Left lung (tissue), 10 donors: ENCODE measurements around the gene PLA2G4A. TPM values are rescaled to one million over a fixed set of nuclear protein-coding genes. Genes with fewer than 3 reads are reported as not detected.

Source experiments
- ATAC-seq: fragments of 200-7000 bp; cut with Tn5 transposase; one replicate; pipeline ENCODE4 v1.9.1; 2020; ENCODE audit warnings: moderate library complexity
- DNase-seq, 4 donors: peaks; one replicate each; pipeline ENCODE4 v3.0.0-alpha.2; 2013 to 2020
- H3K27ac ChIP-seq, 2 donors: fragments of 200-600 bp; sonication (generic) in 1 of 2; one replicate each; pipeline versions ENCODE4 v1.5.0 to v1.8.0; 2020 to 2021
- H3K27me3 ChIP-seq, 2 donors: fragments of 200-600 bp; sonication (generic) in 1 of 2; one replicate each; pipeline versions ENCODE4 v1.5.0 to v1.8.0; 2020 to 2021
- H3K36me3 ChIP-seq, 2 donors: fragments of 200-600 bp; sonication (generic) in 1 of 2; one replicate each; pipeline versions ENCODE4 v1.5.0 to v1.8.0; 2020 to 2021
- H3K4me1 ChIP-seq, 2 donors: fragments of 200-600 bp; one replicate each; pipeline ENCODE4 v1.8.0; 2021
- H3K4me3 ChIP-seq, 2 donors: fragments of 200-600 bp; sonication (generic) in 1 of 2; one replicate each; pipeline versions ENCODE4 v1.5.0 to v1.8.0; 2020 to 2021; ENCODE audit warnings: mild to moderate bottlenecking in 1 of 2
- H3K9me3 ChIP-seq, 2 donors: fragments of 200-600 bp; sonication (generic) in 1 of 2; one replicate each; pipeline versions ENCODE4 v1.5.0 to v1.8.0; 2020 to 2021
- intact Hi-C, 2 donors: fragments of 100-400 bp; cut with DNase I; formaldehyde crosslinking; loops; one replicate each; pipeline versions ENCODE4 v1.11.2 to v1.14.2; 2022
- polyA plus RNA-seq, 6 donors: library from polyadenylated mRNA; unstranded; fragments of 120-200 nt; gene quantifications; one replicate each; pipeline ENCODE4 v1.2.1, GENCODE V29; 2013; ENCODE audit not compliant: insufficient read length in 6 of 6
- total RNA-seq, 2 donors: library from RNA; stranded (reverse); fragmentation: NEBNext Ultra II Directional; extraction: Animal tissue kit (Norgen Biotek cat#: 25700); gene quantifications; one replicate each; pipeline ENCODE4 v1.2.1, GENCODE V29; 2021
- TF ChIP-seq, protein P1 (sequence below), 2 donors: fragments of 200-600 bp; sonication (generic) in 1 of 2; IDR thresholded peaks; one replicate each; pipeline versions ENCODE4 v1.5.0 to v1.8.0; 2021; ENCODE audit warnings: antibody characterized with exemption in 2 of 2
- donor health status: DM: no; HTN: yes; CAD: no.
- donor health status: DM: no; HTN: no; CAD: no.

PLA2G4A gene
- total and polyA plus RNA-seq, 8 donors = 8.2 to 13.9 (median 10.4) TPM

DNA sequence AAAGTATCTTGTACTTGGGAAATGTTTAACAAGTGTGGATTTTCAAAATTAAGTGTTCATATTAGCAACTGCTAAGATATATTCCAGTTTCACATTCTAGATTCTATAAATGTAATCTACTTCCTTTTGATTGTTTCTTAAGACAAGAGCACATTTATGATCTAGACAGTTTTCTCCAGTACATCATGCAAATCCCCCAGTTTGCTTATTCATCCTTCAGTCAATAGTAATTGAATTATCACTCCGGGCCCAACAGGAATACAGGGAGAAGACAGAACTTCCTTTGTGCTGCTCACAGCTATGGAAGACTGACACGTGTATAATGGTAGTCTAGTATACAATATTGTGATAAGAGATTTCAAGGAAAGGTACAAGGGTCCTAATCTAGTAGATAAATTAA is 14.5 kb downstream of the PLA2G4A start:
- H3K4me1 ChIP-seq = peaks cover 0 to 35% of the 10 kb centered on the region in 2 donors
- TF ChIP-seq, protein P1, sequence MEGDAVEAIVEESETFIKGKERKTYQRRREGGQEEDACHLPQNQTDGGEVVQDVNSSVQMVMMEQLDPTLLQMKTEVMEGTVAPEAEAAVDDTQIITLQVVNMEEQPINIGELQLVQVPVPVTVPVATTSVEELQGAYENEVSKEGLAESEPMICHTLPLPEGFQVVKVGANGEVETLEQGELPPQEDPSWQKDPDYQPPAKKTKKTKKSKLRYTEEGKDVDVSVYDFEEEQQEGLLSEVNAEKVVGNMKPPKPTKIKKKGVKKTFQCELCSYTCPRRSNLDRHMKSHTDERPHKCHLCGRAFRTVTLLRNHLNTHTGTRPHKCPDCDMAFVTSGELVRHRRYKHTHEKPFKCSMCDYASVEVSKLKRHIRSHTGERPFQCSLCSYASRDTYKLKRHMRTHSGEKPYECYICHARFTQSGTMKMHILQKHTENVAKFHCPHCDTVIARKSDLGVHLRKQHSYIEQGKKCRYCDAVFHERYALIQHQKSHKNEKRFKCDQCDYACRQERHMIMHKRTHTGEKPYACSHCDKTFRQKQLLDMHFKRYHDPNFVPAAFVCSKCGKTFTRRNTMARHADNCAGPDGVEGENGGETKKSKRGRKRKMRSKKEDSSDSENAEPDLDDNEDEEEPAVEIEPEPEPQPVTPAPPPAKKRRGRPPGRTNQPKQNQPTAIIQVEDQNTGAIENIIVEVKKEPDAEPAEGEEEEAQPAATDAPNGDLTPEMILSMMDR (IDR thresholded peaks at IDR 0.05) = no peak
- no peak for ATAC-seq
- H3K9me3 ChIP-seq = no peaks in the 10 kb centered on the region
- H3K36me3 ChIP-seq = no peaks in the 10 kb centered on the region
- DNase-seq = no peak
- no peaks in the 10 kb centered on the region for H3K27me3 ChIP-seq
- H3K27ac ChIP-seq = no peak overlapping the region
- intact Hi-C loops = no loop called here
- H3K4me3 ChIP-seq = no peak overlapping the region

DNA sequence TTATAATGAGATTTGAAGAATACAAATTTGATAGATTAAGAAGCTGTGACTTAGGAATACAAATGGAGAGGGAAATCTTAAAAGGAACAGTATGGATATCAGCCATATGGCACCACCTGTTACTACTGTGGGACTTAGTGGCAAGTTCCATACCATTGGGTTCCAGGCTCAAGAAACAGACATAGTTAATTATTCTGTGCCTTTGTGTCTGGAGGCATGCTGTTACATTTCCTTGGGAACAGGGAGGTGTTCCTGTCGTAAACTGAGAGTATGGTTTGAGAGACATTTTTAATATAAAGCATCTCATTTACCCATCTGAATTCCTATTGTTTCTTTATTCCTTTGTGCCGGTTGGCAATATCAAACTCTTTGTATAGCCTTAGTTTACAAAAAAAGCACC is 15.2 kb downstream of the PLA2G4A start:
- H3K4me3 ChIP-seq = no peak overlapping the region
- H3K27me3 ChIP-seq = no peaks in the 10 kb centered on the region
- no peak overlapping the region for H3K27ac ChIP-seq
- TF ChIP-seq, protein P1 (IDR thresholded peaks at IDR 0.05) = no peak
- H3K9me3 ChIP-seq = no peaks in the 10 kb centered on the region
- ATAC-seq (no peak), DNase-seq (no peak)
- intact Hi-C loops = no loop called here
- peaks cover 0 to 28% of the 10 kb centered on the region in 2 donors for H3K4me1 ChIP-seq
- no peaks in the 10 kb centered on the region for H3K36me3 ChIP-seq

DNA sequence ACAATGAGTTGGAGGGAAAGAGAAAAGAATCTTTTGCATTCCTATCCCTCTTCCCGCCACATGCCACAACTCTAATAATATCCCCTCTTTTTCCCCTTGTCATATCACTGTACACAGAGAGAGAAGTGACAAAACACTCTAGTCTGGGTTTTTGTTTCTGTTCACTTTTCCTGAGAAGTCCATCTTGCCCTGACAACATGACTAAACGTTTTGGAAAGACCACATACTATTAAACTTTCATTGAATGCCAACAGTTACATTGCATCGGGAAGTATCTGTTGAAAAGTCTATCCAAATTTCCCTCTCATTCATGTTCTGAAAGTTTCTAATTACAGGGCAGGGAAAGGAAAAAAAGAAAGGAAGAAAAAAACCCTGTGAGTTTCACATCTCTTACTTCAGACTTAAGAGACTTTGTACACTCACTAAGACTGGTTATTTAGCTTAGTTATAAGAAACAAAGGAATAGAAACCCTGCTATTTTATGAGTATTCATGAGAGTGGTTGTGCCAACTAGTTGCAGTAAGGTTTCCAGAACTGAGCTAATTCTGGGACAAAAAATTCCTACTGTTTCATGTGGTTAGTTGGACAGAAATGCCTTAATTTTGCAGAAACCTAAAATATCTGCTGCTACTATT is 16.9 kb downstream of the PLA2G4A start:
- Histone ChIP-seq H3K27me3 (no peaks in the 10 kb centered on the region), H3K4me3 (no peak overlapping the region), H3K4me1 (peaks cover 0 to 29% of the 10 kb centered on the region in 2 donors), H3K9me3 (no peaks in the 10 kb centered on the region), H3K36me3 (no peaks in the 10 kb centered on the region), H3K27ac (peak overlapping the region in 1 of 2 donors; percentile 51)
- TF ChIP-seq, protein P1 (IDR thresholded peaks at IDR 0.05) = no peak
- DNase-seq = no peak
- intact Hi-C loops = no loop called here
- ATAC-seq = no peak

DNA sequence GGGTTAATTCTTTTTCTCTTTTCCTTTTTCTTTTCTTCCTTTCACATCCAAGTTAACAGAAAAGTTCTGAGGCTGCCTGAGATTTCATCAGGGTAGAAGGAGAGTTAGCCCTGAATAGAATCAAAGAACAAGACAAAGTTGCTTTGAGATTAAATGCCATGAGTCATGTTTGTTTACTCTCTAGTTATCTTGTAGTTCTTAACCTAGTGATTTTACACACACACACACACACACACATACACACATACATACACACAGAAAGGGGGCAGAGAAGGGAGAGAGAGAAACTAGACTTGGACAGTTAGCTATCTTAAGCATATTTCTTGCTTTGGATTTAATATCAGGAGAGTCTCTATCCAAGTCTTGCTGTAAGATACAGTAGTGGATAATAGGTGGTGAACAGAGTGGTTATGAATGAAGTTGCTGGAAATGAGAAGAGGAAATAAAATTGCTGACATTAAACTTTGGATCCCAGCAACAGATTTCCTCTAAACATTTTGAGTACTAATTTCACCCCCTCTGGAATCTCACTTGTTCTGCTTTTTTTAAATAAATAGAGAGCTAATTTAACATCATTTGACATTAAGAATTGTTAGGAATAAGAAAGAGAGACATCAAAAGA is 19.9 kb downstream of the PLA2G4A start:
- no peaks in the 10 kb centered on the region for H3K9me3 ChIP-seq
- ATAC-seq = peak; percentile 61

DNA sequence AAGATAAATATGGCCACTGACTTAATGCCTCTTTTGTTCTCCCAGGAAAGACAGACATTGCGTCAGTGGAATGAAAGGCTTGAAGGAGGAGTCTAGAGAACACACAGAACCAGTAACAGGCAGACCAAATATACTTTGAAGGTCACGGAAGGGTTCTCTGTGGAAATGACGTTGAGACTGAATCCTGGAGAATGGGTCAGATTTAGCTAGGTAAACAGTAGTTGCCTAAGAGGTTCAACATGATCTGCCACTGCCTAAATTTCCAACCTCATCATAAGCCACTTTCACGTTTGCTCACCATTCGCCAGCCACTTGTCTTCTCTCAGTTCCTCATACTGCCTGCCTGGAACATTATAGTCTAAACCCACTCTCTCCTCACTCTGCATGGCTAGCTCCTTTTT is 20.5 kb downstream of the PLA2G4A start:
- peak; percentile 72 for ATAC-seq
- peak overlapping the region in 1 of 2 donors; percentile 64 for H3K27ac ChIP-seq

More for the DNA sequence above, 19.9 kb downstream of the PLA2G4A start:
- intact Hi-C loops = no loop called here
- no peak for DNase-seq
- Histone ChIP-seq H3K4me3 (no peak overlapping the region), H3K27me3 (no peaks in the 10 kb centered on the region), H3K36me3 (no peaks in the 10 kb centered on the region), H3K4me1 (peaks cover 0 to 29% of the 10 kb centered on the region in 2 donors), H3K27ac (peak overlapping the region in 1 of 2 donors; percentile 64)
- TF ChIP-seq, protein P1 (IDR thresholded peaks at IDR 0.05) = no peak

More for the DNA sequence above, 20.5 kb downstream of the PLA2G4A start:
- Histone ChIP-seq H3K4me1 (peaks cover 0 to 29% of the 10 kb centered on the region in 2 donors), H3K4me3 (no peak overlapping the region), H3K27me3 (no peaks in the 10 kb centered on the region), H3K36me3 (no peaks in the 10 kb centered on the region), H3K9me3 (no peaks in the 10 kb centered on the region)
- TF ChIP-seq, protein P1 (IDR thresholded peaks at IDR 0.05) = no peak
- intact Hi-C loops = no loop called here
- DNase-seq = no peak
